Measurements from ENCODE around the gene CASP2.
A peak's percentile ranks its signal among the peaks of the same experiment; 100 is the strongest.

CASP2 gene

GRCh38 chr7:143287935-143288826, at the start of gene CASP2:
Gene CASP2 (plus strand): TSS chr7:143288351. CDS start chr7:143288456, 105 bp downstream.
- peak; percentile 82 for DNase-seq (ENCODE audit: low read depth)
- TF ChIP-seq, protein P1, sequence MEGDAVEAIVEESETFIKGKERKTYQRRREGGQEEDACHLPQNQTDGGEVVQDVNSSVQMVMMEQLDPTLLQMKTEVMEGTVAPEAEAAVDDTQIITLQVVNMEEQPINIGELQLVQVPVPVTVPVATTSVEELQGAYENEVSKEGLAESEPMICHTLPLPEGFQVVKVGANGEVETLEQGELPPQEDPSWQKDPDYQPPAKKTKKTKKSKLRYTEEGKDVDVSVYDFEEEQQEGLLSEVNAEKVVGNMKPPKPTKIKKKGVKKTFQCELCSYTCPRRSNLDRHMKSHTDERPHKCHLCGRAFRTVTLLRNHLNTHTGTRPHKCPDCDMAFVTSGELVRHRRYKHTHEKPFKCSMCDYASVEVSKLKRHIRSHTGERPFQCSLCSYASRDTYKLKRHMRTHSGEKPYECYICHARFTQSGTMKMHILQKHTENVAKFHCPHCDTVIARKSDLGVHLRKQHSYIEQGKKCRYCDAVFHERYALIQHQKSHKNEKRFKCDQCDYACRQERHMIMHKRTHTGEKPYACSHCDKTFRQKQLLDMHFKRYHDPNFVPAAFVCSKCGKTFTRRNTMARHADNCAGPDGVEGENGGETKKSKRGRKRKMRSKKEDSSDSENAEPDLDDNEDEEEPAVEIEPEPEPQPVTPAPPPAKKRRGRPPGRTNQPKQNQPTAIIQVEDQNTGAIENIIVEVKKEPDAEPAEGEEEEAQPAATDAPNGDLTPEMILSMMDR (conservative IDR thresholded peaks at IDR 0.05; ENCODE audit: low read depth, low read length) = peak; percentile 33
- peak within 1 kb of the TSS; percentile 89 for H3K4me3 ChIP-seq (ENCODE audit: low read length)

- TF ChIP-seq, protein P1 (conservative IDR thresholded peaks at IDR 0.05; ENCODE audit: low read depth, low read length) = no peak
- H3K4me3 ChIP-seq (ENCODE audit: low read length) = no peak overlapping the region
- no peak for DNase-seq (ENCODE audit: low read depth)
Measured at GRCh38 chr7:143239813-143240212, 48.3 kb upstream of the CASP2 start.

DNA sequence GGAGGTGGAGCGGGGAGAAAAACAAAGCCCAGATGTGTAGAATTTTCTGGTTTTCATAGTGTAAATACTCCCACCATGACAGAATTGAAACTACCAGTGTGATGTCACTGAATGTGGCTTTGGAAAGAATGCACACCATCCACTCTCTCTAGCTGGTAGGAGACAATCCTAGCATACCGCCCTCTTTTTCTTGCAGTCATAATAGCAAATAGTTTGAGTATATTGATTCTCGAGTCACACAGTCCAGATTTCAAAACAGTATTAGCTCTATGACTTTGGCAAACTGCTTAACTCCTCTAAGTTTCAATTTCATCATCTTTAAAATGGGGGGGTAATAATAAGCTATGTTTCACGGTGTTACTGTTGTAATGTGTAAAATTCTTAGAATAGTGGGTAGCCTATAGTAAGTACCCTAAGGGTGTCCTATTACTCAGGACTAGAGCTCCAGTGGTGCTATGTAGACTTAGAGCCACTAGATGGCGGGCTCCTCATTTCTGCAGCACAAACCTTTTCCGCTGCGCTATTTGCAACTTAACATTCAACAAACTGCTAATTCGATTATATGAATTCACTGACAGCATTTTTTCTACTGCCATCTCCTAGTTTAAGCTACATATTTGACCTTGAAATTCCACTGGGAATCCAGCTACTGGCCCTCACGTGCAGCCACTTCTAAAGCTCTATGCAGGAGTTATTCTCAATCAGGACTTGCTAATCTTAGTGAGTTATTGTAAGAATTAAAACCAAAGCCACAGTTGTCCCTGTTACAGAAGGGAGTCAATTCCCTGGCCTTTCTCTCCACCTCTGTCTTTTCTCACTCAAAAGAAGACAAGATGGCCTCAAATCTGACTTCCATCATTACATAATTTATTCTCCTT, 47.6 kb upstream of the CASP2 start:
- TF ChIP-seq, protein P1 (conservative IDR thresholded peaks at IDR 0.05; ENCODE audit: low read depth, low read length) = peak; percentile 93
- DNase-seq (ENCODE audit: low read depth) = peak; percentile 56
- H3K4me3 ChIP-seq (ENCODE audit: low read length) = no peak overlapping the region

DNA sequence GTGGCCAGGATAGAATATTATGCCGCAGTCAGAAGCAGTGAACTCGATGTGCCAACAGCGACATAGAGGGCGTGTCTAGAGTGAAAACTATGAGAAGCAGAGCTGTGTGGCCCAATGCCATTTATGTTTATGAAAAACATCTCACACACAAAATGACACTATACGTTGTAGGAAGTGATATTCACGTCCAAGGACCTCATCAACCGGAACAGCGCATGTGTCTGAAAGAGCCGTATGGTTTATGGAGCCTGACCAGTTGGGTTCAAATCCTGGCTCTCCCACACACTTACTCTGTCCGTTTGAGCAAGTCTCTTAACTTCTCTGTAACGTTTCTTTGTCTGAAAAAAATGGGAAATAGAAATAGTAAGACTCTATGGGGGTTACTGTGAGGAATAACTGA, 45.8 kb upstream of the CASP2 start:
- DNase-seq (ENCODE audit: low read depth) = no peak
- TF ChIP-seq, protein P1 (conservative IDR thresholded peaks at IDR 0.05; ENCODE audit: low read depth, low read length) = no peak
- H3K4me3 ChIP-seq (ENCODE audit: low read length) = no peak overlapping the region

DNA sequence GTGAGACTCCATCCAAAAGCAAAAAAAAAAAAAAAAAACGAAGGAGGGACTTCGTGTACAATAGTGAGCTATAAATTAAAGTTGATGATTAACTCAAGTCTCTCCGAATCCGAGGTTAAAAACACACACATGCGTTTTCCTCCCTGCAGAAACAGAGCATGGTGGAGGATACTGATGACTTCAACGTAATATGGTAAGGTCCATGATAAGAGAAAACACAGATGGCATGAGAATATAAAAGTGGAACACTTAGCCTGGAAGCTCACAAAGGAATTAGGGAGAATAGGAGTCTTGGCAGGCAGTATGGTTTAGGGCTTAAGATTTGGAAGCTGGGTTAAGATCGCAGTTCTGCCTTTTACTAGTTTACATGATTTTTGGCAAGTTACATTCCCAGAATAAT, 45.0 kb upstream of the CASP2 start:
- H3K4me3 ChIP-seq (ENCODE audit: low read length) = no peak overlapping the region
- TF ChIP-seq, protein P1 (conservative IDR thresholded peaks at IDR 0.05; ENCODE audit: low read depth, low read length) = no peak
- DNase-seq (ENCODE audit: low read depth) = no peak

- no peak overlapping the region for H3K4me3 ChIP-seq (ENCODE audit: low read length)
- DNase-seq (ENCODE audit: low read depth) = no peak
- TF ChIP-seq, protein P1 (conservative IDR thresholded peaks at IDR 0.05; ENCODE audit: low read depth, low read length) = no peak
Measured at GRCh38 chr7:143243614-143244013, 44.5 kb upstream of the CASP2 start.

All from retinal pigment epithelial cell (primary cell).